ENCODE results near the gene BMPR1A.

- no peak for TF ChIP-seq POLR2AphosphoS5 (IDR thresholded peaks at IDR 0.05)
- no peak for TF ChIP-seq CTCF (IDR thresholded peaks at IDR 0.05)
- TF ChIP-seq POLR2A (IDR thresholded peaks at IDR 0.05): no peak
Observed at GRCh38 chr10:86856156-86856555, 99.7 kb downstream of the BMPR1A start.
